NCI-H146 treated with DMSO at 0.1 percent for 48 hours (cell line): Measurements from ENCODE around the gene MAPK6.

Experiments
- DNase-seq: peaks from one replicate; lab custom pipeline; 2025; ENCODE audit not compliant: unreplicated experiment; lab: John Stamatoyannopoulos, UW

The MAPK6 gene

GRCh38 chr15:52101542-52102323 is 82.7 kb downstream of the MAPK6 start:
- DNase-seq = no peak

- DNase-seq = no peak
Measured at GRCh38 chr15:52102463-52102862, 83.4 kb downstream of the MAPK6 start.

- no peak for DNase-seq
Measured at GRCh38 chr15:52103217-52104207, 84.5 kb downstream of the MAPK6 start.

- no peak for DNase-seq
Measured at GRCh38 chr15:52104532-52105004, 85.5 kb downstream of the MAPK6 start.

- DNase-seq = no peak
Measured at GRCh38 chr15:52105846-52106245, 86.8 kb downstream of the MAPK6 start.

GRCh38 chr15:52106641-52107040 is 87.6 kb downstream of the MAPK6 start:
- DNase-seq = no peak

- DNase-seq = no peak
Measured at GRCh38 chr15:52107238-52107637, 88.2 kb downstream of the MAPK6 start.

- no peak for DNase-seq
Measured at GRCh38 chr15:52109559-52110451, 90.8 kb downstream of the MAPK6 start.

- DNase-seq = no peak
Measured at GRCh38 chr15:52111517-52112202, 92.6 kb downstream of the MAPK6 start.

GRCh38 chr15:52112203-52112750 is 93.3 kb downstream of the MAPK6 start:
- no peak for DNase-seq

- no peak for DNase-seq
Measured at GRCh38 chr15:52113235-52113634, 94.2 kb downstream of the MAPK6 start.

GRCh38 chr15:52113708-52114107 is 94.7 kb downstream of the MAPK6 start:
- DNase-seq = no peak

- no peak for DNase-seq
Measured at GRCh38 chr15:52114261-52115055, 95.4 kb downstream of the MAPK6 start.

- peak; percentile 9 for DNase-seq
Measured at GRCh38 chr15:52115598-52116427, 96.8 kb downstream of the MAPK6 start.
